Ishikawa (cell line): ENCODE results near the gene TMEM61.

Experiments
- CEBPB ChIP-seq: IDR thresholded peaks from 2 replicates; pipeline ENCODE4 v1.6.1; 2012
- CREB1 ChIP-seq: IDR thresholded peaks from 2 replicates; pipeline ENCODE4 v1.6.1; 2012; ENCODE audit warnings: low read depth
- EGR1 ChIP-seq: IDR thresholded peaks from 2 replicates; pipeline ENCODE4 v1.6.1; 2012
- EP300 ChIP-seq: IDR thresholded peaks from 2 replicates; pipeline ENCODE4 v1.6.1; 2012; ENCODE audit warnings: borderline replicate concordance
- FOXM1 ChIP-seq: IDR thresholded peaks from 2 replicates; pipeline ENCODE4 v1.6.1; 2012; ENCODE audit warnings: low read depth, borderline replicate concordance
- MAX ChIP-seq: IDR thresholded peaks from 2 replicates; pipeline ENCODE4 v1.6.1; 2012
- NFIC ChIP-seq: IDR thresholded peaks from 2 replicates; pipeline ENCODE4 v1.6.1; 2012
- RAD21 ChIP-seq: IDR thresholded peaks from 2 replicates; pipeline ENCODE4 v1.6.1; 2012; ENCODE audit warnings: low read depth
- REST ChIP-seq: IDR thresholded peaks from 2 replicates; pipeline ENCODE4 v1.6.1; 2012; ENCODE audit warnings: low read depth, mild to moderate bottlenecking
- TAF1 ChIP-seq: IDR thresholded peaks from 2 replicates; pipeline ENCODE4 v1.6.1; 2012; ENCODE audit warnings: low read depth, mild to moderate bottlenecking
- TCF12 ChIP-seq: IDR thresholded peaks from 2 replicates; pipeline ENCODE4 v1.6.1; 2012; ENCODE audit warnings: low read depth
- TEAD4 ChIP-seq: IDR thresholded peaks from 2 replicates; pipeline ENCODE4 v1.6.1; 2012
- USF1 ChIP-seq: IDR thresholded peaks from 2 replicates; pipeline ENCODE4 v1.6.1; 2012
- YY1 ChIP-seq: IDR thresholded peaks from 2 replicates; pipeline ENCODE4 v1.6.1; 2012; ENCODE audit warnings: low read depth
- ZBTB7A ChIP-seq: IDR thresholded peaks from 2 replicates; pipeline ENCODE4 v1.6.1; 2012; ENCODE audit warnings: low read depth

The TMEM61 gene

GRCh38 chr1:54989968-54990810 is 9.8 kb downstream of the TMEM61 start:
- TF ChIP-seq TEAD4 (no peak), RAD21 (no peak), TCF12 (no peak), CREB1 (no peak), YY1 (no peak), CEBPB (no peak), EP300 (no peak), NFIC (no peak), ZBTB7A (no peak)

GRCh38 chr1:54990916-54991315 is 10.5 kb downstream of the TMEM61 start:
- TF ChIP-seq USF1: no peak
- TF ChIP-seq ZBTB7A: no peak
- no peak for TF ChIP-seq CREB1
- no peak for TF ChIP-seq CEBPB
- TF ChIP-seq YY1: no peak
- no peak for TF ChIP-seq MAX
- TF ChIP-seq EP300: no peak
- TF ChIP-seq REST: no peak
- no peak for TF ChIP-seq TEAD4
- no peak for TF ChIP-seq RAD21
- TF ChIP-seq TCF12: no peak

- TF ChIP-seq TEAD4 (no peak), NFIC (no peak), FOXM1 (no peak), ZBTB7A (no peak), YY1 (no peak), CEBPB (no peak), EP300 (no peak), RAD21 (no peak), USF1 (no peak), MAX (no peak), TAF1 (no peak), CREB1 (no peak)
These were observed 11.5 kb downstream of the TMEM61 start for GRCh38 chr1:54991939-54992338.

GRCh38 chr1:54993140-54993539 is 12.7 kb downstream of the TMEM61 start:
- no peak for TF ChIP-seq NFIC
- TF ChIP-seq USF1: no peak
- TF ChIP-seq FOXM1: no peak
- TF ChIP-seq TCF12: no peak
- TF ChIP-seq REST: no peak
- no peak for TF ChIP-seq EGR1
- no peak for TF ChIP-seq CREB1
- no peak for TF ChIP-seq YY1
- no peak for TF ChIP-seq TAF1
- TF ChIP-seq RAD21: no peak
- no peak for TF ChIP-seq MAX
- TF ChIP-seq TEAD4: no peak
- TF ChIP-seq ZBTB7A: no peak
- no peak for TF ChIP-seq CEBPB
- TF ChIP-seq EP300: no peak

- TF ChIP-seq YY1 (no peak), RAD21 (no peak), ZBTB7A (no peak), NFIC (no peak), REST (no peak), USF1 (no peak), EGR1 (no peak), EP300 (no peak), TCF12 (no peak), CEBPB (no peak), CREB1 (no peak), MAX (no peak), FOXM1 (no peak)
These were observed 14.0 kb downstream of the TMEM61 start for GRCh38 chr1:54994355-54994990.
